H9 (cell line): ENCODE data around the gene ERMP1. TPM values are rescaled to one million over a fixed set of nuclear protein-coding genes. Genes with fewer than 3 reads are reported as not detected.
"Not testable (repeated sequence)": the region's sequence is repeated elsewhere in the genome, so short reads cannot be mapped to it uniquely, and the experiment has no call there.

Experiments used
- DNase-seq: peaks from one replicate; pipeline ENCODE4 v3.0.0-alpha.2; 2017
- H2AFZ ChIP-seq: one replicate; pipeline ENCODE4 v1.6.1; 2013; ENCODE audit warnings: mild to moderate bottlenecking, low read length, control low read depth, moderate library complexity
- H2AK5ac ChIP-seq: 2 replicates; pipeline ENCODE4 v1.6.1; 2013; ENCODE audit warnings: low read length, control low read depth, mixed read lengths; ENCODE audit not compliant: insufficient read length
- H2BK120ac ChIP-seq: one replicate; pipeline ENCODE4 v1.6.1; 2013; ENCODE audit warnings: low read depth, mild to moderate bottlenecking, low read length, control low read depth, inconsistent platforms; ENCODE audit not compliant: poor library complexity, severe bottlenecking
- H2BK12ac ChIP-seq: 2 replicates; pipeline ENCODE4 v1.6.1; 2013; ENCODE audit warnings: low read length, control low read depth, mixed read lengths, low read depth; ENCODE audit not compliant: insufficient read length
- H2BK15ac ChIP-seq: 2 replicates; pipeline ENCODE4 v1.6.1; 2013; ENCODE audit warnings: low read depth, low read length, control low read depth
- H2BK20ac ChIP-seq: one replicate; pipeline ENCODE4 v1.6.1; 2013; ENCODE audit warnings: low read depth, mild to moderate bottlenecking, low read length, control low read depth, inconsistent platforms; ENCODE audit not compliant: poor library complexity, severe bottlenecking
- H2BK5ac ChIP-seq: 2 replicates; pipeline ENCODE4 v1.6.1; 2013; ENCODE audit warnings: low read length, control low read depth, mixed read lengths; ENCODE audit not compliant: insufficient read length
- H3K14ac ChIP-seq: 2 replicates; pipeline ENCODE4 v1.6.1; 2013; ENCODE audit warnings: low read length, control low read depth; ENCODE audit not compliant: insufficient read depth
- H3K18ac ChIP-seq: 2 replicates; pipeline ENCODE4 v1.6.1; 2013; ENCODE audit warnings: low read depth, mild to moderate bottlenecking, mixed read lengths, low read length, control low read depth; ENCODE audit not compliant: insufficient read length
- H3K23ac ChIP-seq: 2 replicates; pipeline ENCODE4 v1.6.1; 2013; ENCODE audit warnings: low read length, control low read depth, mixed read lengths, low read depth; ENCODE audit not compliant: insufficient read length
- H3K23me2 ChIP-seq: 2 replicates; pipeline ENCODE4 v1.6.1; 2013; ENCODE audit warnings: low read depth, mild to moderate bottlenecking, mixed read lengths, low read length, control low read depth; ENCODE audit not compliant: insufficient read length, poor library complexity, severe bottlenecking
- H3K27ac ChIP-seq: 2 replicates; pipeline ENCODE4 v1.5.1; 2013; ENCODE audit warnings: low read length, control low read depth, mixed read lengths, low read depth; ENCODE audit not compliant: insufficient read length
- H3K27me3 ChIP-seq: 2 replicates; pipeline ENCODE4 v1.6.1; 2013; ENCODE audit warnings: low read length, control low read depth, inconsistent platforms; ENCODE audit not compliant: insufficient read depth
- H3K4ac ChIP-seq: 2 replicates; pipeline ENCODE4 v1.6.1; 2013; ENCODE audit warnings: low read depth, mild to moderate bottlenecking, control low read depth, inconsistent platforms, low read length, moderate library complexity
- H3K4me1 ChIP-seq: 2 replicates; pipeline ENCODE4 v1.6.1; 2013; ENCODE audit warnings: low read length, control low read depth, inconsistent platforms; ENCODE audit not compliant: insufficient read depth
- H3K4me2 ChIP-seq: 2 replicates; pipeline ENCODE4 v1.6.1; 2013; ENCODE audit warnings: low read length, control low read depth, mixed read lengths; ENCODE audit not compliant: insufficient read length, insufficient read depth
- H3K56ac ChIP-seq: 2 replicates; pipeline ENCODE4 v1.6.1; 2013; ENCODE audit warnings: low read depth, mild to moderate bottlenecking, mixed read lengths, low read length, control low read depth; ENCODE audit not compliant: insufficient read length
- H3K79me1 ChIP-seq: 2 replicates; pipeline ENCODE4 v1.6.1; 2013; ENCODE audit warnings: low read depth, mild to moderate bottlenecking, moderate library complexity, low read length, control low read depth, inconsistent platforms; ENCODE audit not compliant: insufficient read depth, poor library complexity, severe bottlenecking
- H3K79me2 ChIP-seq: 2 replicates; pipeline ENCODE4 v1.6.1; 2013; ENCODE audit warnings: low read length, control low read depth, inconsistent platforms; ENCODE audit not compliant: insufficient read depth
- H3K9ac ChIP-seq: 2 replicates; pipeline ENCODE4 v1.6.1; 2013; ENCODE audit warnings: low read length, control low read depth, mixed read lengths; ENCODE audit not compliant: insufficient read length; ENCODE audit errors: extremely low read depth
- H3K9me3 ChIP-seq: one replicate; pipeline ENCODE4 v1.6.1; 2013; ENCODE audit warnings: low read depth, low read length, inconsistent platforms; ENCODE audit not compliant: control insufficient read depth
- H3T11ph ChIP-seq: one replicate; pipeline ENCODE4 v1.6.1; 2013; ENCODE audit warnings: mild to moderate bottlenecking, low read length, control low read depth, inconsistent platforms
- H4K20me1 ChIP-seq: one replicate; pipeline ENCODE4 v1.6.1; 2013; ENCODE audit not compliant: control insufficient read depth, insufficient read length, insufficient read depth
- H4K5ac ChIP-seq: 2 replicates; pipeline ENCODE4 v1.6.1; 2013; ENCODE audit warnings: low read depth, mild to moderate bottlenecking, mixed read lengths, low read length, control low read depth; ENCODE audit not compliant: insufficient read length
- H4K8ac ChIP-seq: replicated peaks from 2 replicates; pipeline ENCODE4 v1.6.1; 2013; ENCODE audit warnings: low read length, control low read depth, mixed read lengths, low read depth; ENCODE audit not compliant: insufficient read length
- H4K91ac ChIP-seq: 2 replicates; pipeline ENCODE4 v1.6.1; 2013; ENCODE audit warnings: low read depth, mild to moderate bottlenecking, moderate library complexity, mixed read lengths, low read length, control low read depth; ENCODE audit not compliant: insufficient read length
- H3K27ac Mint-ChIP-seq, 3 experiments: 2 replicates in 2 of 3; 3 replicates in 1 of 3; pipeline ENCODE4 v1.8.0; 2020 to 2021; ENCODE audit warnings: mixed read lengths in 3 of 3, mild to moderate bottlenecking in 1 of 3, moderate library complexity in 1 of 3
- H3K27me3 Mint-ChIP-seq: 2 replicates; pipeline ENCODE4 v1.8.0; 2021; ENCODE audit warnings: low read depth, mild to moderate bottlenecking, moderate library complexity, mixed read lengths
- H3K36me3 Mint-ChIP-seq, 3 experiments: 2 replicates in 2 of 3; 3 replicates in 1 of 3; pipeline ENCODE4 v1.8.0; 2020 to 2021; ENCODE audit warnings: low read depth in 3 of 3, mixed read lengths in 3 of 3; ENCODE audit not compliant: insufficient read depth in 1 of 3
- H3K4me1 Mint-ChIP-seq, 2 experiments: 2 replicates each; pipeline ENCODE4 v1.8.0; 2020; ENCODE audit warnings: mixed read lengths in 2 of 2
- H3K4me3 Mint-ChIP-seq, 2 experiments: 2 replicates in 1 of 2; 3 replicates in 1 of 2; pipeline ENCODE4 v1.8.0; 2020 to 2021; ENCODE audit warnings: mild to moderate bottlenecking in 2 of 2, mixed read lengths in 2 of 2, moderate library complexity in 1 of 2
- H3K9me3 Mint-ChIP-seq, 2 experiments: 2 replicates in 1 of 2; 3 replicates in 1 of 2; pipeline ENCODE4 v1.8.0; 2020; ENCODE audit warnings: mild to moderate bottlenecking in 2 of 2, mixed read lengths in 2 of 2, moderate library complexity in 1 of 2
- WGBS: extraction: QIAGEN DNeasy Blood & Tissue Kit; methylation state at CpG from one replicate; pipeline ENCODE4 v1.1.7; 2013; ENCODE audit warnings: missing lambda C conversion rate, low lambda C conversion rate, mixed read lengths; ENCODE audit not compliant: insufficient read length; ENCODE audit errors: extremely low coverage; 5-methylcytosine and 5-hydroxymethylcytosine counted together
- total RNA-seq: library from RNA; stranded (reverse); gene quantifications from 2 replicates; pipeline ENCODE4 v1.2.1, GENCODE V29; 2021

Gene ERMP1
- total RNA-seq, 1 experiment from 2014 or later = 20.2 TPM

GRCh38 chr9:5882244-5883012 is 49.5 kb upstream of the ERMP1 start:
- H3K56ac ChIP-seq, H3T11ph ChIP-seq, H4K5ac ChIP-seq, H2BK15ac ChIP-seq, H3K18ac ChIP-seq, H3K27ac ChIP-seq, H3K9me3 Mint-ChIP-seq, H3K79me1 ChIP-seq, H3K79me2 ChIP-seq, H2BK5ac ChIP-seq, DNase-seq, H4K91ac ChIP-seq, H3K23ac ChIP-seq, H3K23me2 ChIP-seq, H4K8ac ChIP-seq, H3K9ac ChIP-seq, H3K14ac ChIP-seq, H3K36me3 Mint-ChIP-seq, H3K4me3 Mint-ChIP-seq, H4K20me1 ChIP-seq, H3K9me3 ChIP-seq, H3K4me1 Mint-ChIP-seq, H2AK5ac ChIP-seq, H3K27me3 Mint-ChIP-seq, H3K4ac ChIP-seq, H3K4me1 ChIP-seq, H3K4me2 ChIP-seq, H2AFZ ChIP-seq, H2BK12ac ChIP-seq, H3K27ac Mint-ChIP-seq, H3K27me3 ChIP-seq, H2BK20ac ChIP-seq, H2BK120ac ChIP-seq: not testable (repeated sequence)
- no CpG with 5 or more reads among the region's 5 CpGs for WGBS
